Measurements from ENCODE around the gene MYOM1.

DNA sequence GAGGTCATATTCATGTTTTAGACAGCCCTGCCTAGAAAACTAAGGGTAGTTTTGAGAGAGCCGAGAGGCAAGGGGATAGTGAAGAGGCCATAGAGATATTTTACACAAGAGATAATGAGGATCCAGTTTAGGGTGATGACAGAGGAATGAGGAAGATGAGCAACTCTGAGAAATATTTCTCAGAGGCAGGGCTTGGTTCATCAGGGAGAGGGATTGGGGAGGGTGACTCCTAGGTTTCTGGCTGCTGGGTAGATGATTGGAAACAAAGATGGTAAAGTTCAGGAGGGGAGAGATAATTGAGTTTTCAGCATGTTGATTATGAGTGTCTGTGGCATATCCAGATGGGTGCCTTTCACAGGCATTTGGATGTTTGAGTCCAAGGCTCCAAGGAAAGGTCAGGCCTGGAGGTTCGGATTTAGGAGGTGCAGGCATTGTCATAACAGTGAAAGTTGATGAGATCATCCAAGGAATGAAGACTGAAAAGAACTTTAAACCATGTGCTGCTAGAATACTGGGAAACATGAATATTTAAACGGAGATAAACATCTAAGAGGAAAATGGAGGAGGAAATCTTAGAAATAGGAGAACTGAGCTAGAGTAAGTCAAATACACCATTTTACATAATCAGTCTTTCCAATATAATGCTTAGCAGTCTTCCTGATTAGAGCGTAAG is 49.6 kb upstream of the MYOM1 start:
- TF ChIP-seq POLR2A (IDR thresholded peaks at IDR 0.05) = no peak
- TF ChIP-seq, protein P1, sequence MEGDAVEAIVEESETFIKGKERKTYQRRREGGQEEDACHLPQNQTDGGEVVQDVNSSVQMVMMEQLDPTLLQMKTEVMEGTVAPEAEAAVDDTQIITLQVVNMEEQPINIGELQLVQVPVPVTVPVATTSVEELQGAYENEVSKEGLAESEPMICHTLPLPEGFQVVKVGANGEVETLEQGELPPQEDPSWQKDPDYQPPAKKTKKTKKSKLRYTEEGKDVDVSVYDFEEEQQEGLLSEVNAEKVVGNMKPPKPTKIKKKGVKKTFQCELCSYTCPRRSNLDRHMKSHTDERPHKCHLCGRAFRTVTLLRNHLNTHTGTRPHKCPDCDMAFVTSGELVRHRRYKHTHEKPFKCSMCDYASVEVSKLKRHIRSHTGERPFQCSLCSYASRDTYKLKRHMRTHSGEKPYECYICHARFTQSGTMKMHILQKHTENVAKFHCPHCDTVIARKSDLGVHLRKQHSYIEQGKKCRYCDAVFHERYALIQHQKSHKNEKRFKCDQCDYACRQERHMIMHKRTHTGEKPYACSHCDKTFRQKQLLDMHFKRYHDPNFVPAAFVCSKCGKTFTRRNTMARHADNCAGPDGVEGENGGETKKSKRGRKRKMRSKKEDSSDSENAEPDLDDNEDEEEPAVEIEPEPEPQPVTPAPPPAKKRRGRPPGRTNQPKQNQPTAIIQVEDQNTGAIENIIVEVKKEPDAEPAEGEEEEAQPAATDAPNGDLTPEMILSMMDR (IDR thresholded peaks at IDR 0.05) = no peak

Measured in thyroid gland (tissue), 4 donors.